Measurements from ENCODE around the gene NNAT.

DNA sequence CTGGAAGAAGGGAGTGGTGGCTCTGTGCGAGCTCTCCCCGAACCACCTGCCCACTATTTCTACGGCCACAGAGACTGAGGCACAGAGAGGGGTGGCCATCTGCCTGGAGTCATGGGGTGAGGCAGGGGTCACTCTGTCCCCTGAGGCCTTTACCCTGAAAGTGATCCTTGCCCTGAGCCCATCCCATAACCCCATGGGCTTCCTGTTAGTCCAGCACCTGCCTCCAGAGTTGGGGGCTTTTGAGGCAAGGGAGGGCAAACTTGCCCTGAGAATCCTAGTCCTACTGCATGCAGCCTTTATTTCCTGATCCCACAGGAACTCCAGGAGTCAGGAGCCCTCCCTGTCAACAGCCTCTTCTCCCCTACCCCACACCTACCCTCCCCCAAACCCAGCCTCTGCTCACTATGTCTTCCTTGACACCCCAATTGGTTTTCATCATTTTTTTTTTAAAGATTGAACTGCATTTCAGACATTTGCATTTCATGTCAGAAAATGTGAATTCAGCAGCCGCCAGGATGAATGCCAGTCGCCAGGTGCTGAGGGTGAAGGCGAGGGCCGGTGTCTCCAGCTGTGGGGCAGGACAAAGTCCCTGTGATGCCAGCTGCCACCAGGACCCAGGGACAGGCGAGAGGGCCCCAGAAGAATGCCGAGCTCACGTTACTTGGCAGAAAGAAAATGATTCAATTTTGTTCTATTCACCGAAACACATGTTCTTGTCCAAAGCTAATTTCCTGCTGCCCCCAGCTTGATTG is 47.6 kb upstream of the NNAT start:
- TF ChIP-seq POLR2A (IDR thresholded peaks at IDR 0.05) (no peak), POLR2AphosphoS5 (IDR thresholded peaks at IDR 0.05) (no peak)
- TF ChIP-seq, protein P1, sequence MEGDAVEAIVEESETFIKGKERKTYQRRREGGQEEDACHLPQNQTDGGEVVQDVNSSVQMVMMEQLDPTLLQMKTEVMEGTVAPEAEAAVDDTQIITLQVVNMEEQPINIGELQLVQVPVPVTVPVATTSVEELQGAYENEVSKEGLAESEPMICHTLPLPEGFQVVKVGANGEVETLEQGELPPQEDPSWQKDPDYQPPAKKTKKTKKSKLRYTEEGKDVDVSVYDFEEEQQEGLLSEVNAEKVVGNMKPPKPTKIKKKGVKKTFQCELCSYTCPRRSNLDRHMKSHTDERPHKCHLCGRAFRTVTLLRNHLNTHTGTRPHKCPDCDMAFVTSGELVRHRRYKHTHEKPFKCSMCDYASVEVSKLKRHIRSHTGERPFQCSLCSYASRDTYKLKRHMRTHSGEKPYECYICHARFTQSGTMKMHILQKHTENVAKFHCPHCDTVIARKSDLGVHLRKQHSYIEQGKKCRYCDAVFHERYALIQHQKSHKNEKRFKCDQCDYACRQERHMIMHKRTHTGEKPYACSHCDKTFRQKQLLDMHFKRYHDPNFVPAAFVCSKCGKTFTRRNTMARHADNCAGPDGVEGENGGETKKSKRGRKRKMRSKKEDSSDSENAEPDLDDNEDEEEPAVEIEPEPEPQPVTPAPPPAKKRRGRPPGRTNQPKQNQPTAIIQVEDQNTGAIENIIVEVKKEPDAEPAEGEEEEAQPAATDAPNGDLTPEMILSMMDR (IDR thresholded peaks at IDR 0.05 in 8 of 11, conservative IDR thresholded peaks at IDR 0.05 in 3 of 11): no peak

All from spleen (tissue), 7 donors.